ENCODE measurements around the gene PPP1R18. TPM values are rescaled to one million over a fixed set of nuclear protein-coding genes. Genes with fewer than 3 reads are reported as not detected.

Gene PPP1R18, protein sequence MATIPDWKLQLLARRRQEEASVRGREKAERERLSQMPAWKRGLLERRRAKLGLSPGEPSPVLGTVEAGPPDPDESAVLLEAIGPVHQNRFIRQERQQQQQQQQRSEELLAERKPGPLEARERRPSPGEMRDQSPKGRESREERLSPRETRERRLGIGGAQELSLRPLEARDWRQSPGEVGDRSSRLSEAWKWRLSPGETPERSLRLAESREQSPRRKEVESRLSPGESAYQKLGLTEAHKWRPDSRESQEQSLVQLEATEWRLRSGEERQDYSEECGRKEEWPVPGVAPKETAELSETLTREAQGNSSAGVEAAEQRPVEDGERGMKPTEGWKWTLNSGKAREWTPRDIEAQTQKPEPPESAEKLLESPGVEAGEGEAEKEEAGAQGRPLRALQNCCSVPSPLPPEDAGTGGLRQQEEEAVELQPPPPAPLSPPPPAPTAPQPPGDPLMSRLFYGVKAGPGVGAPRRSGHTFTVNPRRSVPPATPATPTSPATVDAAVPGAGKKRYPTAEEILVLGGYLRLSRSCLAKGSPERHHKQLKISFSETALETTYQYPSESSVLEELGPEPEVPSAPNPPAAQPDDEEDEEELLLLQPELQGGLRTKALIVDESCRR
- 42.8 to 50.5 TPM (median 45.3 TPM) in 5 replicates for total RNA-seq (2022; extraction: Qiagen RNA extraction; ENCODE audit: low read depth)

DNA sequence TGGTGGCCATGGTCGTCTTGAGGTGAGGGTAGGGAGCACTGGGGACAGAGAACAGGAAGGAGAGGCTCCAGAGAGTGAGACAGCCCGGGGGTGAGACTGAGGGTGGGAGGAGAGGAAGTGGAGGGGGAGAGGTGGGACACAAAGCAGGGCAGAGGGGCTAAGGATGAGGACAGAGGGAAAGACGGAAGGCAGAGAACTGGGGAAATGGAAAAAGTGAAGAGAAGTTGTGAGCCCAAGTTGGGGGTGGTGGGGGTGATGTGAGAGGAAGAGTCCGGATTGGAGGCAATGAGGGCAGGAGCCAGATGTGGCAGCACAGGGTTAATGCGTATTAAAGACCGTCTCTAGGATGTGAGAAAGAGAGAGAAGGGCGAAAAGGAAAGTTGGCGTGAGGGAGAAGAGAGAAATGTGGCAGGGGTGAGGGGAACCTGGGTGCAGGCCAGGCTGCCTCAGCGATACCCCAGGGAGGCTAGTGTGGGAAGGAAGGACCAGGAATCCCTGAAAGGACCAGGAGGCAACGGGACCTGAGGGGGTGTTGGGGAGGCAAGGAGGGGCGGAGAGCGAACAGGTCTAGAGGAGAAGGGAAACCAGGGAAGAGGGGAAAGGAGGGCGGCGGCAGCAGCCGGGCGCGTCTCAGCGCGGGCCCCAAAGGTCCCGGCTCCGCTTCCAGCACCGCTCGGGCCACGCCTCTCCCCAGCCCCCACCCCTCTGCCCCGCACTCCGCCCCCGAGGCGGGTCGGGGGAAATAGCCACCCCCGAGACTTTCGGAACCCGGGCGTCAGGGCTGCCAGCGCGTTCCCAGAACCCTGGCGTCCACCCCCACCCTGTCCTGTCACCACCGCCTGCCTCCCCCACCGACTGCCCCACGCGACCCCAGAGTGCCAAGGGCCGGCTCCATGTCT lies at the start of gene PPP1R18:
Gene PPP1R18, minus strand, starts transcription at position 637 of the 899 bp plus-strand sequence. Its CDS starts 627 bp downstream, at position 10.

DNA sequence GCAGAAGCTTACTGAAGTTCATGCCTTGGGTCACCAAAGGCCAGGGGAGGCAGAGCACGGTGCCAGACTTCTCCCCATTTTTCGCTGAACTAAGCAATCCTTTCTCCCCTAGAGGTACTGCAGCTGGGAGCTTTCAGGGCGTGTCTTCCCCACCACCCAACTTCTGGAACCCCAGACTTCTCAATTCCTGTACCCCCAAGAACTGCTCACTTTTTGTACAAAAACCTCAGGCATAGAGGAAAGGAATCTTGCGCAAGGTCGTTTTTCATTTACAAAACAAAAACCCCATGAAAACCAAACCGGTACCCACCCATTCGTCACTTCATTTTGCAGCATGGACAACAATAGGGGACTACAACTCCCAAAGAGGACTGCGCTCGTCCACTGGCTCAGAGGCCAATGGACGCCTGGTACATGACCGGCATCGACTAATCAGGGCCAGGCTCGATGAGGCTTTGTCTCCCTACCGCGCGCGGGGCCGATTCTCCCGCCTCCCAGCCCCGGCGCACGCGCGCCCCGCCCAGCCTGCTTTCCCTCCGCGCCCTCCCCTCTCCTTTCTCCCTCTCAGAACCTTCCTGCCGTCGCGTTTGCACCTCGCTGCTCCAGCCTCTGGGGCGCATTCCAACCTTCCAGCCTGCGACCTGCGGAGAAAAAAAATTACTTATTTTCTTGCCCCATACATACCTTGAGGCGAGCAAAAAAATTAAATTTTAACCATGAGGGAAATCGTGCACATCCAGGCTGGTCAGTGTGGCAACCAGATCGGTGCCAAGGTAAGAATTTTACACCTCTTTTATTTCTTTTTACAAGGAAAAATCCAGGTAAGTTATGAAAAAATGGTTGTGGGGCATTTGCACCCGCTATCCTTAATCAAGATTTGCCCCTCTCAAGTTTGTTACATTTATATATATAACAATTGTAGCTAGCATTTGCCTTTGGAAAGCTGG lies 33.6 kb upstream of the PPP1R18 start, which contains the start of gene TUBB:
Gene TUBB, plus strand, starts transcription at position 562 of the 947 bp plus-strand sequence. Its CDS starts 155 bp downstream, at position 717.

DNA sequence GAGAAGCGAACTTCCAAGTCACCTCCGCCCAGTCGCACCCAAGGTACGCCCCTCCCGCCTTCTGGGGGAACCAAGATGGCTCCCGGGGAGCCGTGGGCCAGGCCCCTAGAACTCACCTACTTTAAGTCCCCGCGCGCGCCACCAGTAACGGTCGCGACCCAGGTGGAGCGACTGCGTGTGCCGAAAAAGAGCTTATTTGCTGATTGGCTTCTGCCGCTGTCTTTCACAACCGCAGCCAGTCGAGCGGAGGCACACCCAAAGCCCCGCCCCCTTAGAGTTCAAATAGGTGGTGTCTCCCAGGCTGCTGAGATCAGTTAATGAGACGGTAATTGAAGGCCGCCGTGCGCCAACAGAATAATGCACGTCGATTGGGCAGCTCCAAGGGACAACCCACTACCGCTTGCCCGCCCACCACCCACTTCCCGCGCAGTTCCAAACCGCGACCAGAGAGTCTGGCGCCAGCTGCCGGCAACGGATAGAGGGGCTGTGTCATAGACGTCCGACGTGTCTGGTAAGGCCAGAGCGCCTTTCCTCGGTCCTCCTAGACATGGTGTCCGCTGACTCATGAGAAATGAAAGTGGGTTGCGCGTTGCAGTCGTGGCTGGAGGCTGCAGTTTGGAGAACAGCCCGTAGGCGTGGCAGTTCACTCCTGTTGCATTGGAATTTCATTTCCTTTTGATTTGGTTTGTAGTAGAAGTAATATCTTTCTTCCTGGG lies 30.8 kb upstream of the PPP1R18 start, which contains the start of gene MDC1:
Gene MDC1, minus strand, starts transcription at position 153 of the 716 bp plus-strand sequence. CDS start 2,106 bp downstream, outside the sequence.

DNA sequence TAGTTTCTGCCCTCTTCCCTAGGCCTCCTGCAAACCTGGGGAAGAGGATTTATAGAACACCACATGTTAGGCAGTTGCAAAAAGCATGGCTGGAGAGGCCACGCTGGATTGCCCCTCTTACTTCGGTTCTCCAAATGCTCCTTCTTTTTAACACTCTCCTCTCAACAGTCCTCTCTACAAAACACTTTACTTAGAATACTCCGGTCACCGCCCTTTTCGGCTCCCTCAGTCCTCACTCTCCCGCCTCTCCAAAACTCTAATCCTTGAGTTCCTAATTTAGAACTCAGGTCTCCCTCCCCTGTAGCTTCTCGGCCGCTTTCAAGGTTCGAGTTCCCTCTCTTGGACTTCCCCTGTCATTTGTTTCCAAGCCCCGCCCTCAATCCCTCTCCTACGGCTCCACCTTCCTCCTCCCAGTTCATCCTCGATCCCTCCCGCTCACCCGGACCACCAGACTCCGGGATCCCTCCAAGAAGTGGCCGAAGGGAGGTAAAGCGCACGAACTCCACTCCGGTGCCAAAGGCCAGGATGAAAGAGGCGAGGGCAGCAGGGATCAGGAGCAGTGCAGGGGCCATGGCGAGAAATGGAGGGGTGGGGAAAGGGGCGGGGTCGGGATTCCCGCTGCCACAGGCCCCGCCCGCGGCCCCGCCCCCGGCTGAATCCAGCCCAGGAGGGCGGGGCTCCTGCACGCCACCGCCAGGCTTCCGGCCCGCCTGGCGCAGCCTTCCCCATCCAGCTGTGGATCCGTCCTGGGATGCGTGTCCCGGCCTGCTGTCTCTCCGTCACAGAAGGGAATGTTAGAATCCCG lies 4.2 kb upstream of the PPP1R18 start, which contains the start of gene NRM:
Gene NRM, minus strand, starts transcription at position 582 of the 805 bp plus-strand sequence. Its CDS starts 10 bp downstream, at position 572.

DNA sequence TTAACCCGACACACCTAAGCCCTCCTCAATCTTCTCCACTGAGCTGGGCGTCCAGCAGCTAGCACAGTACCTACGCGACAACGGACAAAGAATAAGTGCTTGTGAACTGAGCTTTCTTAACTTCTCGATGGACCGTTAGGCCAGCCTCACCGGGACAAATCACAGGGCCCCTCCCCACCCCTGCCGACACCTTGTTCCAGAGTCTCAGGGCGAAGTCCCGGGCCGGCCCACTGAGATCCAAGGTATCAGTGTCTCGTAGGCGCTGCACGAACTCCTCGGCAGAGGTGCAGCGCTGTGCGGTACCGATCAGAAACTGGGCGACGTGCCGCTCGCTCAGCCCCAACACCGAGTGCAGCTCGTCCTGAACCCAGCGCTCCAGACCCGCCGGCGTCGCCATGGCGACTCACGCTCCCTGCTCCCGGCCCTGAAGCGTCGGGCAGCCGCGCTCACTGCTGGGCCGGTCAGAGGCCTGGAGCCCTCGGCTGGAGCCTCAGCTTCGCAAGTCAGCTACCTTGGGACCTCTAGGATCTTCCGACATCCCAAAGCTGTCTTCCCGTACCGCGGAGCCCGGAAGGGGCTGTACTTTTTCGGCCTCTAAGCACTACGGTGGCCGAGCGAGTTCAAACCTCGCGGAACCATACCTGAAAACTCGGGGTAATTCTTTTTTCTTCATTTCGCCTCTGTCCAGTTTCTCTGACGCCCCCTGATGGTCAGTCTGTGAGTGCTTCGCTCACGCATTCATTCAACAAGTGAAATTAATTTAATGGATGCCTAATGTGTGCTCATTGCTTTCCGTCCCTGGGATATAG lies 13.8 kb downstream of the PPP1R18 start, which contains the start of gene DHX16:
Gene DHX16, minus strand, starts transcription at position 562 of the 809 bp plus-strand sequence. Its CDS starts 165 bp downstream, at position 397.

DNA sequence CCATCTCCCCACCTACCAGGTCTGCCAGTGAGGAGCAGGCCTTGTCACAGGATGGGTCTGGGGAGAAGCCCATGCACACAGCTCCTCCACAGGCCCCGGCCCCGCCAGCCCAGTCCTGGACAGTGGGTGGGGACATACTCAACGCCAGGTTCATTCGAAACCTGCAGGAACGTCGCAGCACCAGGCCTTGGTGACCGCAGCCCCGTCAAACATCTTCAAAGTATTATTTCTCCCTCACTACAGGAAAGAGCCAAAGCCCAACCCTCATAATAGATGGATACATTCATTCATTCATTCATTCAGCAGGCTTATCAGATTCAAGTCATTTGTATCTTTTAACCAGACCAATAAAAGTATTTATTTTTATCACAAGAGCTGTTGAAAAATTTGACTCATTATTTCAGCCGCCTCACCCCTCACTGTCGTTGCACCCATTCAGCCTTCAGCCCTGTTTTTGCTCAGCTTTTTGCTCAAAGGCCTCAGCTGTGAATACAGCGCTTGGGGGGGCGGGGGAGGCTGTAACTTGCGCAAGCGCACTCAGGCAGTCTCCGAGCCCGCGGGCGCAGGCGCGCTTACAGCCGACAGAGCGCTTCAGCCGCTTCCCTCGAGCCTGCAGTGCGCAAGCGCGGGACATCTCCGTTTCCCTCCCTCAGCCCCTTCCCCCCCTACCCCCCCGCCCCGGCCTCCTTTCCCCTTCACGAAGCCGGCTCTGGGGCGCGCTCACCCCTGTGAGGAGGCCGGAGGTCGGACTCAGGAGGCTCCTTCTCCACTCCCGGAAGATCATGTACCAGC lies 39.8 kb downstream of the PPP1R18 start, which contains the start of gene C6orf136:
Gene C6orf136, plus strand, starts transcription at position 684 of the 792 bp plus-strand sequence. Its CDS starts 99 bp downstream, at position 783.

DNA sequence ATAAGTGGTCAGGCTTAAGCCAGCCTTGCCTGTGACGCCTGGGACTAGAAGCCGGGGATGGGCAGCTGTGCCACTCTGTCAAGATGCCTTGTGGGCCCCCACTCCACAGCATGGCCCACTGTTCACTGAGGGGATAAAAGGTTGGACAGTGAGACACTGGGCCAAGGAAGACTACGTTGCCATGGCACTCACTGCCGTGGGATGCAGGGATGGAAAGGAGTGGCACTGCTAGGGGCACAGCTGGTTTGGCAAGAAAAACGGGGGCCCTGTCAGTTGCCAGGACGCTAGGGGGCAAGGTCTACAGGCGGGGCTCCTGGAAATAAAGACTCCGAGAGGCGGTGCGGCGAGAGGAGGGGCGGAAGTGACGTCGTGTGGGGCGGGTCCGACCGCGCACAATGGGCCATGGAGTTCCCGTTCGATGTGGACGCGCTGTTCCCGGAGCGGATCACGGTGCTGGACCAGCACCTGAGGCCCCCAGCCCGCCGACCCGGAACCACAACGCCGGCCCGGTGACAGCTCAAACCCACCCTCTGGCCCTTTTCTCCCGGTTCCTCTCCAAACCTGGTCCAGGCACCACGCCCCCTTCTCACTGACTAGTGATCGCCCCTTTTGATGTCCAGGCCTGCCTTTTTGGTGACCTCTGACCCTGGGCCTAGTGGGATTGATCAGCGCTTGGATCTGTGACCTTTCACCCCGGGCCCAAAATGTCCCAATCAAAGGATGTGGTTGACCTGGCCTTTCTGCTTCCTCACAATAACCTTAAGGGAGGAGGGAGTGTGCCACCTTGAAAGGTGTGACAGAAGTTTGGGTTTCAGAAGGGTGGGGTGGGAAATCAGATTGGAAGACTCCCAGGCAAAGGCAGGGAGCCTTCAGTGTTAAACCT lies 59.7 kb downstream of the PPP1R18 start, which contains the start of gene ATAT1:
Gene ATAT1, plus strand, starts transcription at position 391 of the 883 bp plus-strand sequence.

Other genes starting within 250 kb of the PPP1R18 start
- gene HLA-E, start 197.1 kb downstream of the PPP1R18 start, total RNA-seq (2022; extraction: Qiagen RNA extraction; ENCODE audit: low read depth) = 62.1 to 69.3 TPM (median 62.6 TPM) in 5 replicates
- 30.5 to 38.6 TPM (median 34.5 TPM) in 5 replicates for gene GNL1, start 130.2 kb downstream of the PPP1R18 start, total RNA-seq (2022; extraction: Qiagen RNA extraction; ENCODE audit: low read depth)
- gene PRR3, start 129.3 kb downstream of the PPP1R18 start, total RNA-seq (2022; extraction: Qiagen RNA extraction; ENCODE audit: low read depth) = 14.6 to 17.0 TPM (median 15.0 TPM) in 5 replicates
- 50.8 to 66.2 TPM (median 55.3 TPM) in 5 replicates for gene ABCF1, start 115.2 kb downstream of the PPP1R18 start, total RNA-seq (2022; extraction: Qiagen RNA extraction; ENCODE audit: low read depth)
- 30.6 to 52.8 TPM (median 34.0 TPM) in 5 replicates for gene PPP1R10, start 69.4 kb downstream of the PPP1R18 start, total RNA-seq (2022; extraction: Qiagen RNA extraction; ENCODE audit: low read depth)
- gene MRPS18B, start 68.8 kb downstream of the PPP1R18 start, total RNA-seq (2022; extraction: Qiagen RNA extraction; ENCODE audit: low read depth) = 72.7 to 109 TPM (median 74.8 TPM) in 5 replicates
- 5.1 to 6.5 TPM (median 6.0 TPM) in 5 replicates for gene ATAT1, start 59.8 kb downstream of the PPP1R18 start, total RNA-seq (2022; extraction: Qiagen RNA extraction; ENCODE audit: low read depth)
- 8.5 to 13.8 TPM (median 13.7 TPM) in 5 replicates for gene C6orf136, start 39.5 kb downstream of the PPP1R18 start, total RNA-seq (2022; extraction: Qiagen RNA extraction; ENCODE audit: low read depth)
- 25.8 to 30.1 TPM (median 28.8 TPM) in 5 replicates for gene DHX16, start 13.6 kb downstream of the PPP1R18 start, total RNA-seq (2022; extraction: Qiagen RNA extraction; ENCODE audit: low read depth)
- 22.2 to 29.6 TPM (median 27.7 TPM) in 5 replicates for gene NRM, start 4.3 kb upstream of the PPP1R18 start, total RNA-seq (2022; extraction: Qiagen RNA extraction; ENCODE audit: low read depth)
- gene MDC1, start 30.6 kb upstream of the PPP1R18 start, total RNA-seq (2022; extraction: Qiagen RNA extraction; ENCODE audit: low read depth) = 16.3 to 19.0 TPM (median 18.2 TPM) in 5 replicates
- 755 to 974 TPM (median 943 TPM) in 5 replicates for gene TUBB, start 33.7 kb upstream of the PPP1R18 start, total RNA-seq (2022; extraction: Qiagen RNA extraction; ENCODE audit: low read depth)
- 77.3 to 97.3 TPM (median 91.8 TPM) in 5 replicates for gene FLOT1, start 56.0 kb upstream of the PPP1R18 start, total RNA-seq (2022; extraction: Qiagen RNA extraction; ENCODE audit: low read depth)
- 117 to 167 TPM (median 156 TPM) in 5 replicates for gene IER3, start 57.9 kb upstream of the PPP1R18 start, total RNA-seq (2022; extraction: Qiagen RNA extraction; ENCODE audit: low read depth)
- gene DDR1, start 197.9 kb upstream of the PPP1R18 start, total RNA-seq (2022; extraction: Qiagen RNA extraction; ENCODE audit: low read depth) = 46.0 to 54.9 TPM (median 48.9 TPM) in 5 replicates
- 14.2 to 21.3 TPM (median 20.5 TPM) in 5 replicates for gene GTF2H4, start 221.6 kb upstream of the PPP1R18 start, total RNA-seq (2022; extraction: Qiagen RNA extraction; ENCODE audit: low read depth)
- 11.6 to 13.4 TPM (median 12.4 TPM) in 5 replicates for gene VARS2, start 227.6 kb upstream of the PPP1R18 start, total RNA-seq (2022; extraction: Qiagen RNA extraction; ENCODE audit: low read depth)
- gene SFTA2, start 245.5 kb upstream of the PPP1R18 start, total RNA-seq (2022; extraction: Qiagen RNA extraction; ENCODE audit: low read depth) = not detected in 5 replicates